OCI-LY7 (cell line): ENCODE results near the gene TMEM59L. TPM values are rescaled to one million over a fixed set of nuclear protein-coding genes. Genes with fewer than 3 reads are reported as not detected.

Experiments used
- BruUV-seq: library from RNA; stranded (reverse); fragments of 400-500 nt; replicated peaks from 2 replicates; lab custom pipeline; 2021; lab: Mats Ljungman, UMichigan
- CTCF ChIA-PET: fragments of 300-600 bp; sonication (Branson Sonifier 250); formaldehyde crosslinking; loops from one replicate; lab custom pipeline; 2022; ENCODE audit warnings: antibody characterized with exemption; ENCODE audit not compliant: unreplicated experiment; lab: Charles Lee
- POLR2A ChIA-PET: fragments of 300-600 bp; sonication (Branson Sonifier 250); formaldehyde crosslinking; loops from one replicate; lab custom pipeline; 2022; ENCODE audit warnings: antibody characterized with exemption; lab: Charles Lee
- DNase-seq: peaks from one replicate; pipeline ENCODE4 v3.0.0-alpha.2; 2015; ENCODE audit warnings: low spot score
- H2AFZ ChIP-seq: fragments of 200-600 bp; sonication (generic), shearing (Covaris generic); 2 replicates; pipeline ENCODE4 v1.6.1; 2014; ENCODE audit warnings: mild to moderate bottlenecking, antibody characterized with exemption, low read length, moderate library complexity
- H3K27ac ChIP-seq: fragments of 200-600 bp; sonication (generic); 2 replicates; pipeline ENCODE4 v1.5.1; 2014; ENCODE audit warnings: mixed run types, low read depth, mild to moderate bottlenecking, moderate library complexity, low read length, inconsistent platforms; ENCODE audit not compliant: poor library complexity, severe bottlenecking
- H3K36me3 ChIP-seq: fragments of 200-600 bp; sonication (generic); 2 replicates; pipeline ENCODE4 v1.6.1; 2014; ENCODE audit warnings: mild to moderate bottlenecking, antibody characterized with exemption, low read length, moderate library complexity, mixed read lengths; ENCODE audit not compliant: insufficient read depth
- H3K4me1 ChIP-seq: fragments of 200-600 bp; sonication (generic); 2 replicates; pipeline ENCODE4 v1.5.1; 2014; ENCODE audit warnings: mild to moderate bottlenecking, low read length; ENCODE audit not compliant: insufficient read depth, poor library complexity, severe bottlenecking
- H3K4me2 ChIP-seq: fragments of 200-600 bp; sonication (generic); 2 replicates; pipeline ENCODE4 v1.6.1; 2014; ENCODE audit warnings: mild to moderate bottlenecking, low read length
- H3K4me3 ChIP-seq: fragments of 200-600 bp; sonication (generic); 2 replicates; pipeline ENCODE4 v1.5.1; 2014; ENCODE audit warnings: mild to moderate bottlenecking, low read depth, low read length; ENCODE audit not compliant: poor library complexity, severe bottlenecking
- H3K79me2 ChIP-seq: fragments of 200-600 bp; sonication (generic); 2 replicates; pipeline ENCODE4 v1.6.1; 2016; ENCODE audit warnings: low read depth, mild to moderate bottlenecking, low read length, moderate library complexity, mixed read lengths; ENCODE audit not compliant: insufficient read depth
- H3K9me2 ChIP-seq: fragments of 200-600 bp; sonication (generic); 2 replicates; pipeline ENCODE4 v1.6.1; 2016; ENCODE audit warnings: mild to moderate bottlenecking, low read length, mixed read lengths; ENCODE audit not compliant: insufficient read depth
- H3K9me3 ChIP-seq: fragments of 200-600 bp; sonication (generic); 2 replicates; pipeline ENCODE4 v1.6.1; 2014; ENCODE audit warnings: mild to moderate bottlenecking, mixed run types, low read length, mixed read lengths
- H4K20me1 ChIP-seq: fragments of 200-600 bp; sonication (generic); 2 replicates; pipeline ENCODE4 v1.6.1; 2014; ENCODE audit warnings: mild to moderate bottlenecking, antibody characterized with exemption, low read length, moderate library complexity, mixed read lengths; ENCODE audit not compliant: insufficient read depth
- EZH2phosphoT487 ChIP-seq: fragments of 200-600 bp; sonication (generic); IDR thresholded peaks from 2 replicates; pipeline ENCODE4 v1.6.1; 2018; ENCODE audit warnings: low read depth, borderline replicate concordance, mild to moderate bottlenecking, mixed run types, antibody characterized with exemption, low read length, moderate library complexity, mixed read lengths
- intact Hi-C: fragments of 100-400 bp; cut with micrococcal nuclease; formaldehyde crosslinking; loops from one replicate; pipeline ENCODE4 v1.10.0; 2022; ENCODE audit not compliant: unreplicated experiment
- total RNA-seq, 2 experiments: library from RNA; depleted of rRNA in 1 of 2; stranded (reverse); fragments of >200 nt in 1 of 2; shearing (Covaris generic) in 1 of 2; gene quantifications; 2 replicates each; pipeline ENCODE4 v1.2.3, GENCODE V29; 2014 to 2022
- TF ChIP-seq, protein P1 (sequence below): fragments of 200-600 bp; sonication (generic); conservative IDR thresholded peaks from 2 replicates; pipeline ENCODE4 v1.5.1; 2014; ENCODE audit warnings: mild to moderate bottlenecking, antibody characterized with exemption, low read length, moderate library complexity, mixed read lengths

TMEM59L gene
- total RNA-seq, 2 experiments from 2014 or later, result 0.84 to 1.0 TPM

DNA sequence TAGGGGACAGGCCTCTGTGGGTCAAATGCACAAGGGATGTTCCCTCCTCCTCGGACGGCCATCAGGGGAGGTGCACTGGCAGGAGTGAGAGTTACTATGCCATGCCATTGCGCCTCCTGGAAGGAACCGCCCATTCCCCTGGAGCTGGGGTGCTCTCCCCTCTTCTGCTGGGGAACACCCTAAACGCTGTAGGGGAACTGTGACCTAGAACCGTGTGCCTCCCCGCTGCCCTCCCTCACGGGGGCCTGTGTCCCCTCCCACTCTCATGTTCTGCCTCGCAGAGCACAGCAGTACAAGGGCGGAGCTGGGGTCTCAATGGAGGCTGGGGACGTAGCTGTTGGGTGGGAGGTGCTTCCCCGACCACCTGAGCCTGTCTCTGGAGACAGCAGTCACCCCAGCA lies 53.6 kb downstream of the TMEM59L start:
- H3K79me2 ChIP-seq, result no peaks in the 10 kb centered on the region
- DNase-seq, result no peak
- no peak overlapping the region for H3K27ac ChIP-seq
- H2AFZ ChIP-seq, result no peak overlapping the region
- ChIA-PET CTCF (interaction anchor here (0.6 kb wide), 1 partner anchor 96 kb away, joined by 3 read pairs; no protein-coding TSS in a partner anchor), POLR2A (no interaction called here)
- TF ChIP-seq EZH2phosphoT487, result no peak
- TF ChIP-seq, protein P1, sequence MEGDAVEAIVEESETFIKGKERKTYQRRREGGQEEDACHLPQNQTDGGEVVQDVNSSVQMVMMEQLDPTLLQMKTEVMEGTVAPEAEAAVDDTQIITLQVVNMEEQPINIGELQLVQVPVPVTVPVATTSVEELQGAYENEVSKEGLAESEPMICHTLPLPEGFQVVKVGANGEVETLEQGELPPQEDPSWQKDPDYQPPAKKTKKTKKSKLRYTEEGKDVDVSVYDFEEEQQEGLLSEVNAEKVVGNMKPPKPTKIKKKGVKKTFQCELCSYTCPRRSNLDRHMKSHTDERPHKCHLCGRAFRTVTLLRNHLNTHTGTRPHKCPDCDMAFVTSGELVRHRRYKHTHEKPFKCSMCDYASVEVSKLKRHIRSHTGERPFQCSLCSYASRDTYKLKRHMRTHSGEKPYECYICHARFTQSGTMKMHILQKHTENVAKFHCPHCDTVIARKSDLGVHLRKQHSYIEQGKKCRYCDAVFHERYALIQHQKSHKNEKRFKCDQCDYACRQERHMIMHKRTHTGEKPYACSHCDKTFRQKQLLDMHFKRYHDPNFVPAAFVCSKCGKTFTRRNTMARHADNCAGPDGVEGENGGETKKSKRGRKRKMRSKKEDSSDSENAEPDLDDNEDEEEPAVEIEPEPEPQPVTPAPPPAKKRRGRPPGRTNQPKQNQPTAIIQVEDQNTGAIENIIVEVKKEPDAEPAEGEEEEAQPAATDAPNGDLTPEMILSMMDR, result no peak
- intact Hi-C loops, result no loop called here
- no peaks in the 10 kb centered on the region for H3K9me2 ChIP-seq
- H3K36me3 ChIP-seq, result no peaks in the 10 kb centered on the region
- H3K4me2 ChIP-seq, result no peak overlapping the region
- peaks cover 8% of the 10 kb centered on the region for H3K4me1 ChIP-seq
- H3K4me3 ChIP-seq, result no peak overlapping the region
- no peaks in the 10 kb centered on the region for H3K9me3 ChIP-seq
- BruUV-seq, result no TSS peak
- no peaks in the 10 kb centered on the region for H4K20me1 ChIP-seq

DNA sequence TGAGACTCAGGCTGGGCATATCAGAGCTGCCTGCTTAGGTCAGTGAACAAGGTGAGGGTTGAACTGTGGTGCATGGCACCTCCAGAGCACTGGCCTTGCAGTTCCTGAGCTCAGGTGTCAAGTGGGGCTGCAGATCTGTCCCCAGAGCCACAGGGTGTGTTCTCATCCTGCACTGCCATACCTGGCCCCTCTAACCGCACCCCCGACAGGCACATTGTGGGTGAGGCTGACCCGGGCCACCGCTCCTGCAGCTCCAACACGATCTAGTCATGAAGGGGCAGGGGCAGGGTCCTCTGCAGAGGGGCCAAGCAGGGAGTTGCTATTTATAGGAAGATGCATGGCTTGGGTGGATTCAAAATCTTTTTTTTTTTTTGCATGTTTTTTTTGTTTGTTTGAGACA lies 54.1 kb downstream of the TMEM59L start:
- BruUV-seq, result no TSS peak
- Histone ChIP-seq H3K79me2 (no peaks in the 10 kb centered on the region), H3K4me1 (peaks cover 8% of the 10 kb centered on the region), H3K9me3 (no peaks in the 10 kb centered on the region), H3K36me3 (no peaks in the 10 kb centered on the region), H3K4me2 (no peak overlapping the region), H2AFZ (no peak overlapping the region), H4K20me1 (no peaks in the 10 kb centered on the region), H3K9me2 (no peaks in the 10 kb centered on the region), H3K4me3 (no peak overlapping the region), H3K27ac (no peak overlapping the region)
- DNase-seq, result no peak
- intact Hi-C loops, result no loop called here
- ChIA-PET POLR2A (no interaction called here), CTCF (interaction anchor here (0.6 kb wide), 1 partner anchor 96 kb away, joined by 3 read pairs; no protein-coding TSS in a partner anchor)
- TF ChIP-seq, protein P1, result no peak
- TF ChIP-seq EZH2phosphoT487, result no peak

DNA sequence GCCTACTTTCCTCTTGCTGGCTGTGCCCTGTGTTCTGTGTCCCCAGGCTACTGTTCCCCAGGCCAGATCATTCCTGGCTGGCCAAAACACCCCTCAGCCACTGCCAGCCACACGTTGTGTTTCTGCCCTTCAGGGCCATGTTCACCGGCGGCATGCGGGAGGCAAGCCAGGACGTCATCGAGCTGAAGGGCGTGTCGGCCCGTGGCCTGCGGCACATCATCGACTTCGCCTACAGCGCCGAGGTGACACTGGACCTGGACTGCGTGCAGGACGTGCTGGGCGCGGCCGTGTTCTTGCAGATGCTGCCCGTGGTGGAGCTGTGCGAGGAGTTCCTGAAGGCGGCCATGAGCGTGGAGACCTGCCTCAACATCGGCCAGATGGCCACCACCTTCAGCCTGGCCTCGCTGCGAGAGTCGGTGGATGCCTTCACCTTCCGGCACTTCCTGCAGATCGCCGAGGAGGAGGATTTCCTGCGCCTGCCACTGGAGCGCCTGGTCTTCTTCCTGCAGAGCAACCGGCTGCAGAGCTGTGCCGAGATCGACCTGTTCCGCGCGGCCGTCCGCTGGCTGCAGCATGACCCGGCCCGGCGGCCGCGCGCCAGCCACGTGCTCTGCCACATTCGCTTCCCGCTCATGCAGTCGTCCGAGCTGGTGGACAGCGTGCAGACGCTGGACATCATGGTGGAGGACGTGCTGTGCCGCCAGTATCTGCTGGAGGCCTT lies 55.0 kb downstream of the TMEM59L start:
- no peaks in the 10 kb centered on the region for H3K9me3 ChIP-seq
- ChIA-PET CTCF (no interaction called here), POLR2A (no interaction called here)
- no TSS peak for BruUV-seq
- H3K79me2 ChIP-seq, result no peaks in the 10 kb centered on the region
- H3K9me2 ChIP-seq, result no peaks in the 10 kb centered on the region
- DNase-seq, result no peak
- no peak overlapping the region for H3K27ac ChIP-seq
- no peaks in the 10 kb centered on the region for H4K20me1 ChIP-seq
- peaks cover 8% of the 10 kb centered on the region for H3K4me1 ChIP-seq
- TF ChIP-seq, protein P1, result no peak
- TF ChIP-seq EZH2phosphoT487, result no peak
- no peaks in the 10 kb centered on the region for H3K36me3 ChIP-seq
- intact Hi-C loops, result no loop called here
- no peak overlapping the region for H3K4me2 ChIP-seq
- no peak overlapping the region for H3K4me3 ChIP-seq
- no peak overlapping the region for H2AFZ ChIP-seq
